Measurements from ENCODE around the gene HES3.

Gene HES3

GRCh38 chr1:6278263-6278662 is 34.3 kb downstream of the HES3 start:
- Histone ChIP-seq H3K36me3 (ENCODE audit: control insufficient read depth in 4 of 4, insufficient read depth in 4 of 4, low read length in 3 of 4) (peaks cover 0 to 7% (median under 1%) of the 10 kb centered on the region in 4 experiments), H3K27me3 (replicated peaks in 2 of 5; ENCODE audit: control insufficient read depth in 4 of 5, insufficient read depth in 5 of 5, low read length in 4 of 5) (no peaks in the 10 kb centered on the region), H3K4me1 (ENCODE audit: control extremely low read depth in 1 of 4, control insufficient read depth in 4 of 4, insufficient read depth in 4 of 4, low read length in 3 of 4) (no peaks in the 10 kb centered on the region), H3K27ac (ENCODE audit: insufficient read depth in 1 of 2, low read depth in 1 of 2, low read length in 2 of 2, poor library complexity in 1 of 2, severe bottlenecking in 2 of 2) (no peak overlapping the region), H3K9me3 (ENCODE audit: control extremely low read depth in 1 of 5, control insufficient read depth in 4 of 5, insufficient read depth in 2 of 5, low read depth in 1 of 5, low read length in 4 of 5) (no peaks in the 10 kb centered on the region), H3K4me3 (ENCODE audit: control insufficient read depth in 1 of 7, extremely low read depth in 1 of 7, insufficient read depth in 4 of 7, low read depth in 2 of 7, low read length in 6 of 7) (no peak overlapping the region)
- DNase-seq = no peak
- POLR2A ChIA-PET = no interaction called here
- CTCF ChIA-PET = interaction anchor here (1.6 kb wide), 1 partner anchor 31 kb away, joined by 3 read pairs; no protein-coding TSS in a partner anchor
- 99% methylated on average over 9 of the region's 9 CpGs for WGBS (ENCODE audit: insufficient coverage)

GRCh38 chr1:6279066-6279465 is 35.1 kb downstream of the HES3 start:
- Histone ChIP-seq H3K27ac (ENCODE audit: insufficient read depth in 1 of 2, low read depth in 1 of 2, low read length in 2 of 2, poor library complexity in 1 of 2, severe bottlenecking in 2 of 2) (no peak overlapping the region), H3K4me3 (ENCODE audit: control insufficient read depth in 1 of 7, extremely low read depth in 1 of 7, insufficient read depth in 4 of 7, low read depth in 2 of 7, low read length in 6 of 7) (no peak overlapping the region), H3K4me1 (ENCODE audit: control extremely low read depth in 1 of 4, control insufficient read depth in 4 of 4, insufficient read depth in 4 of 4, low read length in 3 of 4) (no peaks in the 10 kb centered on the region), H3K36me3 (ENCODE audit: control insufficient read depth in 4 of 4, insufficient read depth in 4 of 4, low read length in 3 of 4) (peaks cover 0 to 5% (median under 1%) of the 10 kb centered on the region in 4 experiments), H3K9me3 (ENCODE audit: control extremely low read depth in 1 of 5, control insufficient read depth in 4 of 5, insufficient read depth in 2 of 5, low read depth in 1 of 5, low read length in 4 of 5) (no peaks in the 10 kb centered on the region), H3K27me3 (replicated peaks in 2 of 5; ENCODE audit: control insufficient read depth in 4 of 5, insufficient read depth in 5 of 5, low read length in 4 of 5) (no peaks in the 10 kb centered on the region)
- CTCF ChIA-PET = interaction anchor here (1.4 kb wide), 1 partner anchor 32 kb away, joined by 6 read pairs; no protein-coding TSS in a partner anchor
- POLR2A ChIA-PET = no interaction called here
- WGBS (ENCODE audit: insufficient coverage) = 94% methylated on average over 9 of the region's 10 CpGs
- DNase-seq = no peak

- Histone ChIP-seq H3K9me3 (ENCODE audit: control extremely low read depth in 1 of 5, control insufficient read depth in 4 of 5, insufficient read depth in 2 of 5, low read depth in 1 of 5, low read length in 4 of 5) (no peaks in the 10 kb centered on the region), H3K36me3 (ENCODE audit: control insufficient read depth in 4 of 4, insufficient read depth in 4 of 4, low read length in 3 of 4) (peaks cover 0 to 3% (median under 1%) of the 10 kb centered on the region in 4 experiments), H3K4me1 (ENCODE audit: control extremely low read depth in 1 of 4, control insufficient read depth in 4 of 4, insufficient read depth in 4 of 4, low read length in 3 of 4) (no peaks in the 10 kb centered on the region), H3K4me3 (ENCODE audit: control insufficient read depth in 1 of 7, extremely low read depth in 1 of 7, insufficient read depth in 4 of 7, low read depth in 2 of 7, low read length in 6 of 7) (no peak overlapping the region), H3K27me3 (replicated peaks in 2 of 5; ENCODE audit: control insufficient read depth in 4 of 5, insufficient read depth in 5 of 5, low read length in 4 of 5) (no peaks in the 10 kb centered on the region), H3K27ac (ENCODE audit: insufficient read depth in 1 of 2, low read depth in 1 of 2, low read length in 2 of 2, poor library complexity in 1 of 2, severe bottlenecking in 2 of 2) (no peak overlapping the region)
- ChIA-PET POLR2A (no interaction called here), CTCF (interaction anchor here (0.6 to 1.4 kb wide), 2 partner anchors 32 to 120 kb away, joined by 3 to 6 read pairs; no protein-coding TSS in a partner anchor)
- WGBS (ENCODE audit: insufficient coverage) = 98% methylated on average over 26 of the region's 31 CpGs
- no peak for DNase-seq
Measured at GRCh38 chr1:6279613-6280383, 35.8 kb downstream of the HES3 start.

- POLR2A ChIA-PET = no interaction called here
- no peaks in the 10 kb centered on the region for H3K9me3 ChIP-seq (ENCODE audit: control extremely low read depth in 1 of 5, control insufficient read depth in 4 of 5, insufficient read depth in 2 of 5, low read depth in 1 of 5, low read length in 4 of 5)
Measured at GRCh38 chr1:6280761-6281451, 36.9 kb downstream of the HES3 start.

GRCh38 chr1:6281511-6282402 is 37.8 kb downstream of the HES3 start:
- Histone ChIP-seq H3K9me3 (ENCODE audit: control extremely low read depth in 1 of 5, control insufficient read depth in 4 of 5, insufficient read depth in 2 of 5, low read depth in 1 of 5, low read length in 4 of 5) (no peaks in the 10 kb centered on the region), H3K27me3 (replicated peaks in 2 of 5; ENCODE audit: control insufficient read depth in 4 of 5, insufficient read depth in 5 of 5, low read length in 4 of 5) (no peaks in the 10 kb centered on the region), H3K4me3 (ENCODE audit: control insufficient read depth in 1 of 7, extremely low read depth in 1 of 7, insufficient read depth in 4 of 7, low read depth in 2 of 7, low read length in 6 of 7) (no peak overlapping the region), H3K4me1 (ENCODE audit: control extremely low read depth in 1 of 4, control insufficient read depth in 4 of 4, insufficient read depth in 4 of 4, low read length in 3 of 4) (no peaks in the 10 kb centered on the region), H3K27ac (ENCODE audit: insufficient read depth in 1 of 2, low read depth in 1 of 2, low read length in 2 of 2, poor library complexity in 1 of 2, severe bottlenecking in 2 of 2) (no peak overlapping the region), H3K36me3 (ENCODE audit: control insufficient read depth in 4 of 4, insufficient read depth in 4 of 4, low read length in 3 of 4) (peaks cover 0 to 3% (median under 1%) of the 10 kb centered on the region in 4 experiments)
- no peak for DNase-seq
- ChIA-PET CTCF (interaction anchor here (2.2 kb wide), 1 partner anchor 35 kb away, joined by 9 read pairs; no protein-coding TSS in a partner anchor), POLR2A (no interaction called here)
- 89% methylated on average over 17 of the region's 19 CpGs for WGBS (ENCODE audit: insufficient coverage)

More at GRCh38 chr1:6280761-6281451, 36.9 kb downstream of the HES3 start:
- no peaks in the 10 kb centered on the region for H3K4me1 ChIP-seq (ENCODE audit: control extremely low read depth in 1 of 4, control insufficient read depth in 4 of 4, insufficient read depth in 4 of 4, low read length in 3 of 4)
- H3K36me3 ChIP-seq (ENCODE audit: control insufficient read depth in 4 of 4, insufficient read depth in 4 of 4, low read length in 3 of 4) = peaks cover 0 to 3% (median under 1%) of the 10 kb centered on the region in 4 experiments
- DNase-seq = no peak
- no peak overlapping the region for H3K27ac ChIP-seq (ENCODE audit: insufficient read depth in 1 of 2, low read depth in 1 of 2, low read length in 2 of 2, poor library complexity in 1 of 2, severe bottlenecking in 2 of 2)
- 91% methylated on average over 26 of the region's 33 CpGs for WGBS (ENCODE audit: insufficient coverage)
- no peaks in the 10 kb centered on the region for H3K27me3 ChIP-seq (replicated peaks in 2 of 5; ENCODE audit: control insufficient read depth in 4 of 5, insufficient read depth in 5 of 5, low read length in 4 of 5)
- CTCF ChIA-PET = interaction anchor here (2.2 kb wide), 1 partner anchor 34 kb away, joined by 9 read pairs; no protein-coding TSS in a partner anchor
- no peak overlapping the region for H3K4me3 ChIP-seq (ENCODE audit: control insufficient read depth in 1 of 7, extremely low read depth in 1 of 7, insufficient read depth in 4 of 7, low read depth in 2 of 7, low read length in 6 of 7)

- H3K27me3 ChIP-seq (replicated peaks in 2 of 5; ENCODE audit: control insufficient read depth in 4 of 5, insufficient read depth in 5 of 5, low read length in 4 of 5) = no peaks in the 10 kb centered on the region
- no peaks in the 10 kb centered on the region for H3K9me3 ChIP-seq (ENCODE audit: control extremely low read depth in 1 of 5, control insufficient read depth in 4 of 5, insufficient read depth in 2 of 5, low read depth in 1 of 5, low read length in 4 of 5)
- no peak for DNase-seq
- peaks cover 0 to 5% (median under 1%) of the 10 kb centered on the region in 4 experiments for H3K36me3 ChIP-seq (ENCODE audit: control insufficient read depth in 4 of 4, insufficient read depth in 4 of 4, low read length in 3 of 4)
- no peaks in the 10 kb centered on the region for H3K4me1 ChIP-seq (ENCODE audit: control extremely low read depth in 1 of 4, control insufficient read depth in 4 of 4, insufficient read depth in 4 of 4, low read length in 3 of 4)
- no peak overlapping the region for H3K27ac ChIP-seq (ENCODE audit: insufficient read depth in 1 of 2, low read depth in 1 of 2, low read length in 2 of 2, poor library complexity in 1 of 2, severe bottlenecking in 2 of 2)
- ChIA-PET POLR2A (no interaction called here), CTCF (interaction anchor here (2.2 kb wide), 1 partner anchor 36 kb away, joined by 9 read pairs; no protein-coding TSS in a partner anchor)
- 97% methylated on average over 15 of the region's 17 CpGs for WGBS (ENCODE audit: insufficient coverage)
- H3K4me3 ChIP-seq (ENCODE audit: control insufficient read depth in 1 of 7, extremely low read depth in 1 of 7, insufficient read depth in 4 of 7, low read depth in 2 of 7, low read length in 6 of 7) = no peak overlapping the region
Measured at GRCh38 chr1:6282577-6283270, 38.7 kb downstream of the HES3 start.

Measured in common myeloid progenitor, CD34-positive (primary cell).